HL-60/S4 treated with phorbol 12-myristate 13-acetate at 8.2 ng/mL for 4 days and 3 days (cell line): ENCODE measurements around the gene MORN1.
"Not testable (repeated sequence)": the region's sequence is repeated elsewhere in the genome, so short reads cannot be mapped to it uniquely, and the experiment has no call there.

Experiments used
- in situ Hi-C: fragments of 300-500 bp; cut with MboI; formaldehyde crosslinking; loops from 2 replicates; pipeline ENCODE4 v1.15.0; 2022; ENCODE audit warnings: low sequenced_read_pairs

Gene MORN1

GRCh38 chr1:2342384-2343022 lies 48.9 kb downstream of the MORN1 start:
- in situ Hi-C loops = no loop called here

- in situ Hi-C loops = no loop called here
Measured at GRCh38 chr1:2341706-2342383, 49.5 kb downstream of the MORN1 start.

GRCh38 chr1:2340918-2341254 lies 50.5 kb downstream of the MORN1 start:
- in situ Hi-C loops = no loop called here

GRCh38 chr1:2340086-2340917 lies 51.1 kb downstream of the MORN1 start:
- in situ Hi-C loops = no loop called here

- in situ Hi-C loops = no loop called here
Measured at GRCh38 chr1:2339206-2340085, 51.9 kb downstream of the MORN1 start.

GRCh38 chr1:2337501-2337900 lies 53.9 kb downstream of the MORN1 start:
- in situ Hi-C loops = no loop called here

GRCh38 chr1:2337081-2337480 lies 54.3 kb downstream of the MORN1 start:
- in situ Hi-C loops = no loop called here

- in situ Hi-C loops = no loop called here
Measured at GRCh38 chr1:2336499-2336898, 54.9 kb downstream of the MORN1 start.

GRCh38 chr1:2335721-2336455 lies 55.5 kb downstream of the MORN1 start:
- in situ Hi-C loops = no loop called here

- in situ Hi-C loops = no loop called here
Measured at GRCh38 chr1:2334883-2335534, 56.3 kb downstream of the MORN1 start.

GRCh38 chr1:2334366-2334765 lies 57.0 kb downstream of the MORN1 start:
- in situ Hi-C loops = no loop called here

GRCh38 chr1:2331580-2331979 lies 59.8 kb downstream of the MORN1 start:
- in situ Hi-C loops = not testable (repeated sequence)

GRCh38 chr1:2331200-2331544 lies 60.2 kb downstream of the MORN1 start:
- in situ Hi-C loops = no loop called here

- in situ Hi-C loops = no loop called here
Measured at GRCh38 chr1:2330519-2331199, 60.7 kb downstream of the MORN1 start.

GRCh38 chr1:2330035-2330434 lies 61.3 kb downstream of the MORN1 start:
- in situ Hi-C loops = no loop called here

GRCh38 chr1:2328676-2329455 lies 62.5 kb downstream of the MORN1 start:
- in situ Hi-C loops = no loop called here

GRCh38 chr1:2327841-2328240 lies 63.5 kb downstream of the MORN1 start:
- in situ Hi-C loops = no loop called here

- in situ Hi-C loops = not testable (repeated sequence)
Measured at GRCh38 chr1:2327162-2327561, 64.2 kb downstream of the MORN1 start.

- in situ Hi-C loops = no loop called here
Measured at GRCh38 chr1:2326524-2326923, 64.8 kb downstream of the MORN1 start.
